HEK293 (cell line): Measurements from ENCODE around the gene HARBI1.

Source experiments
- CTCF ChIP-seq: fragments of 450-650 bp; formaldehyde crosslinking; IDR thresholded peaks from 2 replicates; pipeline ENCODE4 v1.5.1; 2016; ENCODE audit warnings: missing biosample characterization, missing genetic modification characterization
- EGR2 ChIP-seq: fragments of 450-650 bp; formaldehyde crosslinking; IDR thresholded peaks from 2 replicates; pipeline ENCODE4 v1.5.1; 2016; ENCODE audit warnings: low read depth, missing biosample characterization, missing genetic modification characterization
- GLIS1 ChIP-seq: fragments of 450-650 bp; formaldehyde crosslinking; IDR thresholded peaks from 2 replicates; pipeline ENCODE4 v1.5.1; 2016; ENCODE audit warnings: missing biosample characterization, missing genetic modification characterization
- REST ChIP-seq: fragments of 450-650 bp; formaldehyde crosslinking; IDR thresholded peaks from 2 replicates; pipeline ENCODE4 v1.5.1; 2016; ENCODE audit warnings: missing biosample characterization, missing genetic modification characterization
- TCF7L2 ChIP-seq: IDR thresholded peaks from 2 replicates; pipeline ENCODE4 v1.6.1; 2011; ENCODE audit warnings: low read depth, mild to moderate bottlenecking, inconsistent platforms, low read length, moderate library complexity, borderline replicate concordance
- ZNF121 ChIP-seq: fragments of 450-650 bp; formaldehyde crosslinking; IDR thresholded peaks from 2 replicates; pipeline ENCODE4 v1.5.1; 2016; ENCODE audit warnings: missing biosample characterization, missing genetic modification characterization
- ZNF132 ChIP-seq: fragments of 450-650 bp; formaldehyde crosslinking; IDR thresholded peaks from 2 replicates; pipeline ENCODE4 v1.5.1; 2017; ENCODE audit warnings: missing biosample characterization, missing genetic modification characterization, borderline replicate concordance
- ZNF24 ChIP-seq: fragments of 450-650 bp; formaldehyde crosslinking; IDR thresholded peaks from 2 replicates; pipeline ENCODE4 v1.5.1; 2016; ENCODE audit warnings: missing biosample characterization, missing genetic modification characterization
- ZNF274 ChIP-seq, 2 experiments: fragments of 200-500 bp in 1 of 2; fragments of 450-650 bp in 1 of 2; sonication (Bioruptor generic) in 1 of 2; formaldehyde crosslinking in 1 of 2; IDR thresholded peaks; 2 replicates each; pipeline versions ENCODE4 v1.5.1 to v1.6.1; 2014 to 2016; ENCODE audit warnings: borderline replicate concordance in 1 of 2, inconsistent platforms in 1 of 2, low read length in 1 of 2, missing biosample characterization in 1 of 2, missing genetic modification characterization in 1 of 2
- ZNF280D ChIP-seq: fragments of 450-650 bp; formaldehyde crosslinking; IDR thresholded peaks from 2 replicates; pipeline ENCODE4 v1.5.1; 2016; ENCODE audit warnings: missing biosample characterization, missing genetic modification characterization
- ZNF514 ChIP-seq: fragments of 450-650 bp; formaldehyde crosslinking; IDR thresholded peaks from 2 replicates; pipeline ENCODE4 v1.5.1; 2016; ENCODE audit warnings: missing biosample characterization, missing genetic modification characterization
- ZNF677 ChIP-seq: fragments of 450-650 bp; IDR thresholded peaks from 2 replicates; pipeline ENCODE4 v1.5.0; 2018; ENCODE audit warnings: missing biosample characterization, mild to moderate bottlenecking, missing genetic modification characterization, moderate library complexity

GRCh38 chr11:46607516-46607915 lies 9.5 kb downstream of the HARBI1 start:
- TF ChIP-seq CTCF (tag by site-specific recombination): no peak
- no peak for TF ChIP-seq ZNF280D (tag by site-specific recombination)
- TF ChIP-seq ZNF514 (tag by site-specific recombination): no peak
- TF ChIP-seq ZNF24: no peak
- no peak for TF ChIP-seq REST
- no peak for TF ChIP-seq GLIS1 (tag by site-specific recombination)
- TF ChIP-seq TCF7L2: no peak
- no peak for TF ChIP-seq ZNF677 (tag by site-specific recombination)
- no peak for TF ChIP-seq ZNF274 (IDR thresholded peaks at IDR 0.05; ENCODE audit: low read length)
- no peak for TF ChIP-seq ZNF274 (tag by site-specific recombination; IDR thresholded peaks at IDR 0.05; ENCODE audit: borderline replicate concordance)
- no peak for TF ChIP-seq ZNF121 (tag by site-specific recombination)
- no peak for TF ChIP-seq ZNF132 (tag by site-specific recombination)
- no peak for TF ChIP-seq EGR2 (tag by site-specific recombination)
